NCI-H2227 treated with DMSO at 0.1 percent for 48 hours (cell line): ENCODE measurements around the gene OTOGL.
"Not testable (repeated sequence)": the region's sequence is repeated elsewhere in the genome, so short reads cannot be mapped to it uniquely, and the experiment has no call there.

Experiments used
- DNase-seq: peaks from one replicate; lab custom pipeline; 2025; lab: John Stamatoyannopoulos, UW

OTOGL gene

DNA sequence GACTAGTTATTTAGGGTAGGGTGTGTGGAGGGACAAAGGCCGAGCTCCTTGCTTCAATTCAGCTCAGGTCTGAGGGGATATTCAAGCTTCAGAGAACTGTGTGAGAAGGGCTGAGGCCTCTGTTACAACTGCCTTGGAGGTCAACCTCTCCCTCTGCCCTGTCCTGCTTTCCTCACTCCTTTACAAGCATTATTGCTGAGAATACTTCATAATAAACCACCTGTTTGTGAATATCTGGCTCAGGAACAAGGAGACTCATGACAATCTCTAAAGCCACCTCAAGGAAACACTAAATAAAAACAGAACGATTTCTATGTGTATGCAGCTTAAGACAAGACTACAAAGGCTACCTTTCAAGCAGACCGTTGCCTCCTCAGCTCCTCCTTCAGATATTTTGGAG is 21.7 kb downstream of the OTOGL start:
- no peak for DNase-seq

DNA sequence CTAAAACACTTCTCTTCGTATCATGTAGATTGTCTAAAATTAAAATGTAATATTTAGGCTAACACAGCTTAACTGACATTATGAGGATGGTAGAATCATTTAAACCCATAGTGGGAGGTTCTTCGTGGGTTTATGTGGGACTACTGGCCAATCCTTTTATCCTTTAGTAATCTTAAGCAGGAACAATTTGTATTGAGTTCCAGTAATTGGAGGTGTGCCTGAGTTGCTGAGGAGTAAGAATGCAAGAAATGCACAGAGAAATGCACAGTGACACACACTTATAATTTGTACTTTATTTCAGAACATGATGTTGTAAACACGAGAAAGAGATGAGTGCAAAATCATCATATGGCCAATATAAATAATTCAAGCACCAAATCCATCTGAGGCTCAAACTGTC is 22.3 kb downstream of the OTOGL start:
- no peak for DNase-seq

DNA sequence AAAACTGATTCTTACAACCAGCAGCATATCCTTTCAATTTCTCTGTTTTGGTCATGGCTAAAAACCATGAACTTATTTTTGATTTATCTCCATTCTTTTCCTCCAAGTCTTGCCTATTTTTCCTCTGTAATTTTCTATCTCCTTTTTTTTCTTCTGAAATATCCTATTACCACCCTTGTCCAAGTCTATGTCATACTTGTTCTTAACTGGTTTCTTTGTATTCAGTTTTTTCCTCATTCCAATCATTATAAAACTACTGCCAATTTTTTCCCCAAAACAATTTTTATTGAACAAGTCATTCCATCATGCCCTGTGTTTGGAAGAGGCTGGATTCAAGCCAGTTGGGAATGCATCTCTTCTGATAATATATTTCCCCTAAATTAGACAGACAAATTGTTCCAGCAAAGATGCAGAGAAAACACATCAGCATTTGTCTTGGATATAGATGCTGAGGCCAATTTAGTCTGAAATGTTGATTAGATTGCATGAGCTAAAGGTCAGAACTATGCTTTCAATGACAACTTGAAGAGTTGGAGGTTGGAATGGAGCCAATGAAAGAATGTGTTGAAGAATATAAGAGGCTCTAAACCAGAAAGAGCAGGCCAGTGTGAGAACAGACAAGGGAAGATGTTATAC is 30.7 kb downstream of the OTOGL start:
- DNase-seq, result no peak

DNA sequence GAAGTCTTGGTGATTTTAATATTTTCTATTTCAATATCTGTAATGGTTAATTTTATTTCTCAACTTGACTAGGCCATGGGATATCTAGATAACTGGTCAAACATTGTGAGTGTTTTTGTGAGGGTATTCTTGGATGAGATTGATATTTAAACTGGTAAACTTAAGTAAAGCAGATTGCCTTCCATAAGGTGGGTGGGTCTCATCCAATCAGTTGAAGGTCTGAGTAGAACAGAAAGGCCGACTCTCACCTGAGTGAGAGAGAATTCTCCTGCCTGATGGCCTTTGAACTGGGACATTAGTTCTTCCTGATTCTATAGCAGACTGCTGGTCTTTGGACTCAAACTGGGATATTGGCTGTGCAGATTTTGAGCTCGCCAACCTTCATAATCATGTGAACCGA is 36.3 kb downstream of the OTOGL start:
- no peak for DNase-seq

DNA sequence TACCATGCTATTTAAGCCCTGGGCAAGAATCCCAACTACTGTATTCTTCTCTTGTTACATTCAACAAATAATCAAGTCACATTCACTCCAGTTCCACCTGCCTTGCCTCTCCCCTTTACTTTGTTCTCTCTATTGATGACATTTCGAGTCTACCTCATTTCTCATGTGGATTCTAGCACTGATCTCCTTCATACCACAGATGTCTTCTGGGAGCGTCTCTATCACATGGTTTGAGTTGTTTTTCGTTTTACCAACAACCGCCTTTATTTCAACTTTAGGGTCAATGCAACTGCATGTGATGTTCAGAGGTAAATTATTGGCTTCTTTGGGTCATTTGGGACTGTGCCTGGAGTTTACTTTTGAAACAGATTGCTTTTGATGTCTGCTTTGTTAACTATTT is 40.7 kb downstream of the OTOGL start:
- no peak for DNase-seq

DNA sequence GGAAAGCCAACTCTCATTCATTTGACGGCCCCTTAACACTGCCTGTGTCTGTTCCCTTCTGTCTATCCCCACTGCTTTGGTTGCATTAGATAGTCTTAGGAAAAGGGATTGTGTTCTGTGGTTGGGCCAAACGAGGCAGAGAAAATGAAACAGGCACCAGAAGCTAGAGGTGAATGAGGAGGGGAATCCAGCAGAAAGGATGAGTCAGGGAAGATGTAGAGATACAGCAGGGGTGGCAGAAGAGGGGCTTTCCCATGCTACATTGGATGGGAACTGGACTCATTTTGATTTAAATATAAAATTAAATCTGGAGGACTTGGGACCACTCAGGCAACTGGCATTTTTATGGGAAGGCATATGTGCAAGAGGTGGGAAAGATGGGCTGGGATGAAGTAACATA is 43.3 kb downstream of the OTOGL start:
- no peak for DNase-seq

DNA sequence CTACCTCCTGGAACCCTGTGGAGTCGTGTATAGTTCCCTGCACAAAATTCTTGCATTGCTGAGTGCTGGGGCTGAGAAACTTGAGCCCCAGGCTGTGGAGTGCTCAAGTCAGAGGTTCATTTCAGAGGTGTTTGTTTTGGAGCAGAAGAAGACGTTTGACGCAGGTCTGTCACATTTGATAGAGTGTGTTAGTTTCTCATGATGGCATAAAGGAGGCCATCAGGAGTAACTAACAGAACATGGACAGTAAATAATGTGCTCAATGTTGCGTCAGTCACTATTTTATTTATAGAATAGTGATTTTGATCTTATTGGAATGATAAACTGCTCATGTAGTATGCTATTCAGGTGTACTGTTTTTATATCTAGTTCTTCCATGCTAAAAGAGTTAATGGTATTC is 44.2 kb downstream of the OTOGL start:
- DNase-seq, result no peak

DNA sequence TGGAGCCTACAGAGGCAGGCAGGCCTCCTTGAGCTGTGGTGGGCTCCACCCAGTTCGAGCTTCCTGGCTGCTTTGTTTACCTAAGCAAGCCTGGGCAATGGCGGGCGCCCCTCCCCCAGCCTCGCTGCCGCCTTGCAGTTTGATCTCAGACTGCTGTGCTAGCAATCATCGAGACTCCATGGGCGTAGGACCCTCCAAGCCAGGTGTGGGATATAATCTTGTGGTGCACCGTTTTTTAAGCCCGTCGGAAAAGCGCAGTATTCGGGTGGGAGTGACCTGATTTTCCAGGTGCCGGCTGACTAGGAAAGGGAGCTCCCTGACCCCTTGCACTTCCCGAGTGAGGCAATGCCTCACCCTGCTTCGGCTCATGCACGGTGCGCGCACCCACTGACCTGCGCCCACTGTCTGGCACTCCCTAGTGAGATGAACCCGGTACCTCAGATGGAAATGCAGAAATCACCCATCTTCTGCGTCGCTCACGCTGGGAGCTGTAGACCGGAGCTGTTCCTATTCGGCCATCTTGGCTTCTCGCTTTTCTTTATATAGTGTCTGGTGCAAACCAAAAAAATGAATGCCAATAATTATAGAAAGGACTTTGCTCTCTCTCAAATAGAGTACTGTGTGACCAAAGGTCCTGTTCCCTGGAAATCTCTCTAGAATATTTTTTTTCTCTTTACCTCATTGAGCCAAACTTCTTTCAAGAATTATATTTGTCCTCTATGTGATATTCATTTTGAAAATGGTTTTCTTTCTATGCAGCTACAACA is 50.4 kb downstream of the OTOGL start:
- not testable (repeated sequence) for DNase-seq

DNA sequence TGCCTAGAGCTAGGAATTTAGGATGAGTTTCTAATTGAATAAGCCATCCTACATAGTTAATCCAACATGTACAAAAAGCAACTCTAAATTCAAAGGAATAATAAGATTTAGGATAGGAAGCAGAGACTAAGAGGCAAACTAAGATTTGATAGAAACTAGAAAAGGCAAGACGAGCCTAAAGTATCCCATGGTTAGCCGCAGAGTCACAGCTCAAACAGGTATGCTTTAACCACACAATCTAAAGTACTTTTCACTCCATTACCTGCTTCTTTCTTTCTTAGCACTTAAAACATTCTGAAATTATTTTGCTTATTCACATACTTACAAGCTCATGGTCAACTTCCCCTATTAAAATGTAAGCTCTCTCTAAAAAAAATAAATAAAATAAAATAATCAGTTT is 51.8 kb downstream of the OTOGL start:
- no peak for DNase-seq

DNA sequence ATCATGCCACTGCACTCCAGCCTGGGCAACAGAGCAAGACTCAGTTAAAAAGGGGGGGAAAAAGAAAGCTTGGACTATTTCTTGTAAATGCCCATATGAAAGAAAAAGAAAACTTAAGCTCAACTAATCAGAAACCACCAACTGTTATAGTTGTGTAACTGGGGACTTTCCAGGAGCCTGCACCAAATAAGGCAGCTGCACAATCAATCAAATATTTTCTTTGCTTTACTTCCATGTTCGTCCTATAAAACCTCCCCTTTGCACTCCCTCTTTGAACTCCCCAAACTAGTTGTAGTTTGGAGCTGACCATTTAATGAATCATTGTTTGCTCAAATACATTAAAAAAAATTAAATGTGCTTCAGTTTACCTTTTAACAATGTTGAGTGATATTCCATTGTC is 54.9 kb downstream of the OTOGL start:
- no peak for DNase-seq

DNA sequence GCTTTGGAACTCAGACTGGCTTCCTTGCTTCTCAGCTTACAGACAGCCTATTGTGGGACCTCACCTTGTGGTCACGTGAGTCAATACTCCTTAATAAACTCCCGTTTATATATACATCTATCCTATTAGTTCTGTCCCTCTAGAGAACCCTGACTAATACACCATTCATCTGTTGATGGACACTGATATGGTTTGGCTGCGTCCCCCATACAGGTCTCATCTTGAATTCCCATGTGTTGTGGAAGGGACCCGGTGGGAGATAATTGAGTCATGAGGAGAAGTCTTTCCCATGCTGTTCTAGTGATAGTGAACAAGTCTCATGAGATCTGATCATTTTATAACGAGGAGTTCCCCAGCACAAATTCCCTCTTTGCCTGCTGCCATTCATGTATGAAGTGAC is 57.0 kb downstream of the OTOGL start:
- no peak for DNase-seq

DNA sequence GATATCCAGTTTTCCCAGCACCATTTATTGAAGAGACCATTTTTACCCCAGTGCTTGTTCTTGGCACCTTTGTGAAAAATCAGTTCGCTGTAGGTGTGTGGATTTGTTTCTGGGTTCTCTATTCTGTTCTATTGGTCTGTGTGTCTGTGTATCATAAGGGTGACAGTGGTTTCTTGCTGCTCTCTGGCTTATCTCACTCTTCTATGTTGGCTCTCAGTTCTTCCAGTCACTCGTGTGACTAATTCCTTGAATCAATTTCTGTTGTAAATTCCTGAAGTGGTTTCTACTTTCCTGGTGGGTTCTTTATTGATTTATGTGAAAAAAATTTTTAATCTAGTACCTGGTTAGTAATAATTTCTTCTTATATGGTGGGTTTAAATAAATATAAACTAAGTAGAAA is 58.3 kb downstream of the OTOGL start:
- no peak for DNase-seq

DNA sequence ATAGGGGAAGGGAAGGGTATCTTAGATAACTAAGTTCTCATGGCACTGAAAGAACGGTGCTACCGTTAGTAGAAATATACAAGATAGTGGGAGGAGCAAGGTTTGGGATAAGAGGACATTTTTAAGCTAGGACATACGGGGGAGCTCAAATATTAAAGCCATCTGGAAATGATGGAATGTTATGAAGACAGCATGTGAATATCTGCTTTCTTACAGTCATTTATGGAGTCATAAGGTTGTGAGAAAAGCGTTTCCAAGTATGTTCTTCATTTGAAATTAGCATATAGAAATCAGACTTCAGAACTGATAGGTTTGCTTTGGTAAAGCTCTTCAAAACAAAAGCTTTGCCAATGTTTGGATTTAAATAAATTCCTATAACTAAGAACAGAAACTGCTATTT is 62.3 kb downstream of the OTOGL start:
- no peak for DNase-seq

DNA sequence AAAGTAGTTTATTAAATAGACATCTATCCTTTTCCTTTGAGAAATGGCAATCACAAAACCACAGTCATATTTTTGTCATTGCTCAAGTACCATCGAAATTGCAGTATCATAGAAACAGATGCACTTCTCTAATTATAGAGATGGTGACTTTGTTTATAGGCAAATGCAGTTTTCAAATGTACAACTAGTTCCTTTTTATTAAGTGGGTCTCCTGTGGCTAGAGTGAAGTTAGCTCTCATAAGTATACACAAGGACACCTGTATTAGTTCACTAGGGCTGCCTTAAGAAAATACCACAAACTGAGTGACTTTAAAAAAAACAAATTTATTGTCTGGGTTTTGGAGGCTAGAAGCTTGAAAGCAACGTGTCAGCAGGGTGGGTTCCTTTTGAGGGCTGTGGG is 62.8 kb downstream of the OTOGL start:
- DNase-seq, result no peak

DNA sequence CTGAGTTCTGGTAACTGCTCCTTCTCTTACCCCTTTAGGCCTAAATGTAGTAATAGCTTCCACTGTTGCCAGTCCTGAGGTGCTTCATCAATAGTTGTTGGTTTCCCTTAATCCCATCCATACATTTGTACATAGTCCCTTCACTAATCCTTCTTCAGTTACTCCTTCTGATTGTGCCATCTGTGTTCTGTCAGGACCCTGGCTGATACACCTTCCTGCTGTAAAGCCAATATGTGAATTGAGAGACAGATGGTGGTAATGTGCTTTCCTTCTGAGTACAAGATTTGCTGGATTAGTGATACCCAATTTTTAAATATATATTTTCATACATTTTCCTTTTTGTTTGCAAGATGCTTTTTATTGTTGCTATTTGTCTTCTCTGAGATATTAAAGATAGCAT is 66.4 kb downstream of the OTOGL start:
- no peak for DNase-seq

DNA sequence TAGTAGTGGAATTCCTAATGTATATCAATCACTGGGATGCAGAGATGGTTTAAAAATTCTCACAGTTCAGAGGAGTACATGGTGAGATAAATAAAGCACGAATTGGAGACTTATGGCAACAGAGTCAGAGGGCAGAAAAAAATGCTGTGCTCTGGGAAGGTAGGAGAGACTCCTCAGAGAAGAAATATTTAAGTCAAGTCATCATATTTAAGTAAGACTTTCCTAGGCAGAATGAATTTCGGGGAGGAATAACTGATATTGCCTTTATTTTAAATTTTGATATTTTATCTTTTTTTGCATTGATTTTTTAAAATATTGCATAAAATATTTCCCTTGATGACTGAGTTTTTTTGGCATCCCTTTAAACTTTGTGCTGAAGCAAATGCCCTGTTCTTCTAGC is 67.4 kb downstream of the OTOGL start:
- DNase-seq, result no peak

DNA sequence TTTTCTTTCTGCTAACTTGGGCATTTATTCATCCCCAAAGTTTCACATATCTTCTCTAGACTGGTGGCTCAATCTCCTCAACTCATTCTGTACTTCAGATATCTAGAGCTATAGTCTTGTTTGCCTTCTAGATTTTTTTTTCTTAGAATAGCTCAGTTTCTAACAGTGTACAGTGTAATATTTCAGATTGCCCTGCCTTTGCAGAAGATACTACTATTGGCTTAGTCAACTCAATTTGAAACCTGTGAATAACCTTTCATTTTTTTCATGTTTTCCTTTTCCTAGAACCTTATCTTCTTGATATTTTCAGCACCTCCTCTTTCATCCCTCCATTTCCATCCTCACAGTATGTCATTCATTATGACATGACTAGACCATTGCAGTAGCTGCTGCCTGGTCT is 69.6 kb downstream of the OTOGL start:
- no peak for DNase-seq

DNA sequence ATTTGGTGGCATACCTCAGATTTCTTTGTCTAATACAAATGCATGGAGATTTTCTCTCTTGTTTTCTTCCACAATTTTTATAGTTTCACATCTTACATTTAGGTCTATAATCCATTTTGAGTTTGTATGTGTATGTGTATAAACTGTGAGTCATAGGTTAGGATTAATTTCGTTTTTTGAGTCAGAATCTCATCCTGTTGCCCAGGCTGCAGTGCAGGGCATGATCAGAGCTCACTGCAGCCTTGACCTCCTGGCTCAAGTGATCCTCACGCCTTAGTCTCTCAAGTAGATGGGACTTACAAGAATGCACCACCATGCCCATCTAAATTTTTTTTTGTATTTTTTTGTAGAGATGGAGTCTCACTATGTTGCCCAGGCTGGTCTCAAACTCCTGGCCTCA is 71.6 kb downstream of the OTOGL start:
- DNase-seq, result no peak

DNA sequence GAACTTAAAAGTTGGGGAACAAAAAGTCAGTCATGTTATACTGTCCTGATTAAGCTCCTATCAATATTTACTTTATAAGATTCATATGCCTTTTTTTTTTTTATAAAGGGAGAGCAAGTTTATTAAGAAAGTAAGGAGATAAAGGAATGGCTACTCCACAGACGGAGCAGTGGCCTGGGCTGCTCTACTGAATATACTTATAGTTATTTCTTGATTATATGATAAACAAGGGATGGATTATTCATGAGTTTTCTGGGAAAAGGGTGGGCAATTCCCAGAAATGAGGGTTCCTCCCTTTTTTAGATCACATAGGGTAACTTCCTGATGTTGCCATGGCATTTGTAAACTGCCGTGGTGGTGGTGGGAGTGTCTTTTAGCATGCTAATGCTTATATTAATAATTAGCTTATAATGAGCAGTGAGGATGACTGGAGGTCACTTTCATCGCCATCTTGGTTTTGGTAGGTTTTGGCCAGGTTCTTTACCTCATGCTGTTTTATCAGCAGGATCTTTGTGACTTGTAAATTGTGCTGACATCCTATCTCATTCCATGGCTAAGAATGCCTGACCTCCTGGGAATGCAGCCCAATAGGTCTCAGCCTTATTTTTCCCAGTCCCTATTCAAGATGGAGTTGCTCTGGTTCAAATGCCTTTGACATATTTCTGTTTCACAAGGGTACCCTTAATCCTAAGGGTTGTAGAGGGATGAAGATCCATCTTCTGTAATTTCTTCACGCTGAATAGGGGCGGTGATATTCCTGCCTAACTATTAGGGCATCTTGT is 73.9 kb downstream of the OTOGL start:
- no peak for DNase-seq

DNA sequence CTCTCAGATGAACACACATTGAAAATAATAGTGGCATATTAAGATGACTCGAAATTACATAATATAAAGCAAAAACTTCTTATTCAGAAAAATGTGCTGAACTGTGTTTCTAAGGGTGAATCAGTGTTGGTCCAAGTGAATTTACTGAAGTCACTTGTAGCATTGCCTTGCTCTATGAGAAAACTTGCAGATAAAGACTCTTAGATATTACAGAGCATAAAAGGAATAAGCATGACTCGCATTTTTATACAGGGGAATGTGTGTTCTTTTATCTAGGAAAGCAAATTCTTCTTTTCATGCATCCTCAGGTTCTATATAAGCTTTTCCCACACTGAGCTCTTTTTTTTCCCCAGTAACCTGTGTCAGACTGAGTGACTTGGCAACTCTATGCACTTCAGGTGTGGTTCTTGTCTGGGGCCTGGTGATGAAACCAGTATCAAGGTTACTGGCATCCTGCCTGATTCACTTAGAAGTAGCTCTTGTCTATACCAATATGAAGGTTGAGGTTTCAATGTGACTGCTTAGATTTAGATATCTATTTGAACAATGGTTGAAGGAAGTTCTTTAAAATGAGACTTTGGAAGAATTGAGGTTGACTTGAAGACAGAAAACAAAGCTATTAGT is 76.1 kb downstream of the OTOGL start:
- no peak for DNase-seq

DNA sequence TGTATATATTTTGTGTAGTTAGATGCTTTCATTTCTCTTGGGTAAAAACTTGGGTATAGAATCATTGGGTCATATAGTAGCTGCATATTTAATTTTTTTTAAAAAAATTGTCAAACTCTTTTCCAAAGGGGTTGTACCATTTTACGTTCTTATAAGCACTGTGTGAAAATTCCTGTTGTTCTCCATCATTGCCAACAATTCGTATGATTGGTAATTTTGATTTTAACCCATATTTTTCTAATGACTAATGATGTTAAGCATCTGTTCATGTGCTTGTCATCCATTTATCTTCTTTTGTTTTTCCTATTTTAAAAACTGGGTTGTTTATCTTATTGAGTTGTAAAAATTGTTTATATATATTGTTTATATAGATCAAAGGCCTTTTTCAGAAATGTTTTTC is 77.4 kb downstream of the OTOGL start:
- no peak for DNase-seq

DNA sequence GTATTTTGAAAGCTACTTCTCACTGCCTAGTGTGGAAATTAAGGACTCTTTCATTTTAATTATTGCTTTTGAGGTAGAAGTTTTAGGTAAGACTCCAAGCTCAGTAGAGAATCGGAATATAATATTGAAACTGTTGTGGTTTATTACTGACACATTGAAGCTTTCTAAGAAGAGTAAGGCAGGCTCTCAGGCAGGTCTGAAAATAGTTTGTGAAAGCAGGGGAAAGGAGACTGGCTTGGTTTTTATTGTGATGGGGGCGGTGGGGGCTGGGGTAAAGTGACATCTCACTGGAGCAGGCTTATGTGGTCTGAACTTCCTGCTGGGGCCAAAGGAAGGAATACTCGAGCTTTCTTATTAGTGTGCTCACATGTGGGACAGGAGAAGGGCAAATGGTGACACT is 79.5 kb downstream of the OTOGL start:
- DNase-seq, result no peak

DNA sequence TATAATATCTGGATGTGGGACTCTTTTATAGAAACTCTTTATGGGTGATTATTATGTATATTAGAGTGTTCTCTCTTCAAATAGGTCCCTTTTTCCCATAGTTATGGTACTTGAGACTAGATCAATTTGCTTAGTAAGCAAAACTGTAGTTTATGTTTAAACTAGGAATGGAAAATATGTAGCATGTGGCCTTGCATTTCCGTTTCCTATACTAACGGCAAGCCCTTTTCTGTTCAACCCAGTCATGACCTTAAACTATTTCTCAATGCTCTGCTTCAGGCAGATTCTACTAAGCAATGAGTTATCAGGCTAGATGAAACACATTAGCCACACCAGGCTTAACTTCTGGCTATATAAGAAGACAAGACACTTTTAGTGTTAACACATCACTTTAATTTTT is 84.6 kb downstream of the OTOGL start:
- no peak for DNase-seq
